Heart right ventricle (tissue), 16 donors: Measurements from ENCODE around the gene CWC15. TPM values are rescaled to one million over a fixed set of nuclear protein-coding genes. Genes with fewer than 3 reads are reported as not detected.
A peak's percentile ranks its signal among the peaks of the same experiment; 100 is the strongest.

Experiments
- ATAC-seq, 8 donors: fragments of 200-7000 bp; cut with Tn5 transposase; one replicate each; pipeline ENCODE4 v1.9.1; 2020; ENCODE audit warnings: mild to moderate bottlenecking in 8 of 8, moderate library complexity in 8 of 8, moderate number of reproducible peaks in 1 of 8
- DNase-seq, 2 donors: peaks; one replicate each; pipeline ENCODE4 v3.0.0-alpha.2; 2020
- H3K27ac ChIP-seq, 10 donors: fragments of 200-600 bp; sonication (generic) in 2 of 10; one replicate each; pipeline versions ENCODE4 v1.5.0 to v1.8.0; 2020 to 2022; ENCODE audit warnings: mild to moderate bottlenecking in 3 of 10
- H3K27me3 ChIP-seq, 7 donors: fragments of 200-600 bp; one replicate each; pipeline ENCODE4 v1.8.0; 2021 to 2022; ENCODE audit warnings: mild to moderate bottlenecking in 2 of 7
- H3K36me3 ChIP-seq, 9 donors: fragments of 200-600 bp; sonication (generic) in 1 of 9; one replicate each; pipeline versions ENCODE4 v1.5.0 to v1.8.0; 2020 to 2022; ENCODE audit warnings: mild to moderate bottlenecking in 2 of 9
- H3K4me1 ChIP-seq, 9 donors: fragments of 200-600 bp; sonication (generic) in 1 of 9; one replicate each; pipeline versions ENCODE4 v1.5.0 to v1.8.0; 2020 to 2022; ENCODE audit warnings: mild to moderate bottlenecking in 4 of 9
- H3K4me3 ChIP-seq, 10 donors: fragments of 200-600 bp; sonication (generic) in 2 of 10; one replicate each; pipeline versions ENCODE4 v1.5.0 to v1.8.0; 2020 to 2022; ENCODE audit warnings: mild to moderate bottlenecking in 7 of 10, moderate library complexity in 2 of 10
- H3K9me3 ChIP-seq, 11 donors: fragments of 200-600 bp in 10 of 11; sonication (generic) in 2 of 11; one replicate each; pipeline versions ENCODE4 v1.5.0 to v1.8.0; 2013 to 2022; ENCODE audit warnings: mild to moderate bottlenecking in 2 of 11, control low read depth in 1 of 11, moderate library complexity in 1 of 11
- WGBS, 2 donors: extraction: QIAGEN DNeasy Blood & Tissue Kit; methylation state at CpG; one replicate each; pipeline ENCODE4 v1.1.7; 2013; ENCODE audit warnings: inconsistent platforms in 1 of 2; 5-methylcytosine and 5-hydroxymethylcytosine counted together
- intact Hi-C, 10 donors: fragments of 100-400 bp; cut with DNase I; formaldehyde crosslinking; loops; one replicate each; pipeline versions ENCODE4 v1.11.1 to v1.14.2; 2022
- polyA plus RNA-seq, 2 donors: library from polyadenylated mRNA; stranded (reverse); fragments of 200-250 nt; gene quantifications; one replicate each; pipeline ENCODE4 v1.2.3, GENCODE V29; 2013
- total RNA-seq, 10 donors: library from RNA; stranded (reverse); fragmentation: NEBNext Ultra II Directional in 3 of 10; extraction: Animal tissue kit (Norgen Biotek cat#: 25700) in 3 of 10; gene quantifications; one replicate each; pipeline versions ENCODE4 v1.2.1 to v1.2.4, GENCODE V29; 2021 to 2023
- TF ChIP-seq, protein P1 (sequence below), 9 donors: fragments of 200-600 bp; sonication (generic) in 2 of 9; IDR thresholded peaks; one replicate each; pipeline versions ENCODE4 v1.5.0 to v1.8.0; 2021 to 2022; ENCODE audit warnings: antibody characterized with exemption in 9 of 9, mild to moderate bottlenecking in 5 of 9, moderate library complexity in 1 of 9
- donor health status: Arrhythmogenic right ventricular cardiomyopathy.
- donor health status: ischemic (EF 13 %, LVEDD 7.1; RV severe dilation, severe dysfunction).
- donor health status: healthy with polysubstance abuse.
- donor health status: DM: no; HTN: yes; CAD: no.
- donor health status: DM: no; HTN: no; CAD: no.
- donor health status: ischemic (EF 25% LVEDD 6.9; RV normal size, moderate dysfunction).
- donor health status: ischemic (EF 25% LVEDD 5.7; RV mildly dilated, moderate dysfunction).
- donor health status: healthy.
- donor health status: DM: yes; HTN: yes; CAD: no.
- donor health status: Ischemic cardiomyopathy.
- donor health status: ischemic (EF 35%, LVEDD 5.7; RV mildly dilated, moderate dysfunction).
- donor health status: nonischemic (EF 11% LVEDD 7.7; RV severe dilation, severe dysfunction).
- donor health status: DM: yes; HTN: yes; CAD: no.
- donor health status: PGD.
- donor health status: ischemic (EF 29% LVEDD 5.4; RV normal size, mild dysfunction).
- donor health status: nonischemic (EF 23%, LVEDD 6.1; RV moderate dilation, normal function).

CWC15 gene
- total and polyA plus RNA-seq, 12 donors = 53.1 to 196 (median 69.5) TPM

DNA sequence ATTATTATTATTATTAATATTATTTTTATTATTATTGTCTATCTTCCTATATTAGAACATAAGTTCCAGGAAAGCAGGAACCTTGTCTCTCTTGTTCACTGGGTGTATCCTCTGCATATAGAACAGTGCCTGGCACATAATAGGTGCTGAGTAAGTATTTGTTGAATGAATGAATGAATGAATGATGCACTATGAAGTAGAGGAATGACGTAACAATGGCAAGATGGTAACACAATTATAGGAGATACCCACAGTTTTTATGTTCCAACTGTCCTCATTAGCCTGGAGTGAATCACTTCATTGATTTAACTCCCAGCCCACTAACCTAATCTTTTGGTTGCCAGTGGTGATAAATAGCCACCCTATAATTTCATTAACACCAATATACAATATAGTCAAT is 2.2 kb upstream of the CWC15 start:
- intact Hi-C loops = loop anchor here in 6 of 10 donors (10.0 kb wide), 4 partner anchors 169 to 809 kb away; partner anchors contain the start of gene FAM76B (in 1 of the 6)
- TF ChIP-seq, protein P1, sequence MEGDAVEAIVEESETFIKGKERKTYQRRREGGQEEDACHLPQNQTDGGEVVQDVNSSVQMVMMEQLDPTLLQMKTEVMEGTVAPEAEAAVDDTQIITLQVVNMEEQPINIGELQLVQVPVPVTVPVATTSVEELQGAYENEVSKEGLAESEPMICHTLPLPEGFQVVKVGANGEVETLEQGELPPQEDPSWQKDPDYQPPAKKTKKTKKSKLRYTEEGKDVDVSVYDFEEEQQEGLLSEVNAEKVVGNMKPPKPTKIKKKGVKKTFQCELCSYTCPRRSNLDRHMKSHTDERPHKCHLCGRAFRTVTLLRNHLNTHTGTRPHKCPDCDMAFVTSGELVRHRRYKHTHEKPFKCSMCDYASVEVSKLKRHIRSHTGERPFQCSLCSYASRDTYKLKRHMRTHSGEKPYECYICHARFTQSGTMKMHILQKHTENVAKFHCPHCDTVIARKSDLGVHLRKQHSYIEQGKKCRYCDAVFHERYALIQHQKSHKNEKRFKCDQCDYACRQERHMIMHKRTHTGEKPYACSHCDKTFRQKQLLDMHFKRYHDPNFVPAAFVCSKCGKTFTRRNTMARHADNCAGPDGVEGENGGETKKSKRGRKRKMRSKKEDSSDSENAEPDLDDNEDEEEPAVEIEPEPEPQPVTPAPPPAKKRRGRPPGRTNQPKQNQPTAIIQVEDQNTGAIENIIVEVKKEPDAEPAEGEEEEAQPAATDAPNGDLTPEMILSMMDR (IDR thresholded peaks at IDR 0.05) = no peak
- DNase-seq (no peak), ATAC-seq (no peak)
- H3K36me3 ChIP-seq = peaks cover 0 to 16% (median 12%) of the 10 kb centered on the region in 9 donors
- no peaks in the 10 kb centered on the region for H3K9me3 ChIP-seq
- peaks cover 2 to 26% (median 15%) of the 10 kb centered on the region in 9 donors for H3K4me1 ChIP-seq
- no peaks in the 10 kb centered on the region for H3K27me3 ChIP-seq
- H3K27ac ChIP-seq = no peak overlapping the region
- 88 to 93% methylated on average over 1 of the region's 1 CpG for WGBS, 2 donors
- H3K4me3 ChIP-seq = no peak overlapping the region

DNA sequence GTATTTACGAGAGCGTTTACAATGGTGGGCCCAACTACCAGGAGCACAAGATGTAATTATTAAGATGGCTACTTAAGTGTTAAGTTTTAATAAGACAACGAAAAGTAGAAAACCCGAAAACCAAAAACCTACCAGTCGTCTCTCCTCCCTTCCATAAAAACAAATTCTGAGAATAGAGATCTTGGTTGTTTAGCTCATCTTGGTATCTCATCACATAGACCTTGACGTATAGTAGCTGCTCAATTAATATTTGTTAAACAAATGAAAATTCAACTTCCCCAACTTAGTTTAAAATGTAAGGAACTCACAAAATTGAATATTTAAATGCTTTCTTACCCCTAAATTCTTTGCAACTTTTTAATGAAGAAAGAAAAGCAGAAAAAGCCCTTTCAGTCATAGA is 822 bp upstream of the CWC15 start:
- no peak for DNase-seq
- Histone ChIP-seq H3K36me3 (peaks cover 0 to 30% (median 26%) of the 10 kb centered on the region in 9 donors), H3K27me3 (no peaks in the 10 kb centered on the region), H3K27ac (peak overlapping the region in 2 of 10 donors; percentile 56 to 87), H3K4me3 (peak overlapping the region; percentile 67 to 97 (median 84)), H3K4me1 (peaks cover 2 to 26% (median 15%) of the 10 kb centered on the region in 9 donors), H3K9me3 (no peaks in the 10 kb centered on the region)
- 47 to 52% methylated on average over 6 of the region's 6 CpGs for WGBS, 2 donors
- TF ChIP-seq, protein P1 (IDR thresholded peaks at IDR 0.05) = no peak
- intact Hi-C loops = loop anchor here in 6 of 10 donors (5.0 to 10.0 kb wide), 7 partner anchors 93 to 811 kb away; partner anchors contain the start of genes SRSF8 (in 3 of the 6) and FAM76B (in 1 of the 6)
- ATAC-seq = no peak

GRCh38 chr11:94972700-94973098 is 657 bp downstream of the CWC15 start:
- Histone ChIP-seq H3K36me3 (peaks cover 0 to 45% (median 35%) of the 10 kb centered on the region in 9 donors), H3K4me1 (peaks cover 2 to 26% (median 15%) of the 10 kb centered on the region in 9 donors), H3K9me3 (no peaks in the 10 kb centered on the region), H3K27ac (peak overlapping the region in 7 of 10 donors; percentile 66 to 88 (median 83)), H3K27me3 (no peaks in the 10 kb centered on the region), H3K4me3 (peak overlapping the region; percentile 67 to 97 (median 84))
- DNase-seq (no peak), ATAC-seq (no peak)
- TF ChIP-seq, protein P1 (IDR thresholded peaks at IDR 0.05) = no peak
- WGBS, 2 donors = 6 to 11% methylated on average over 5 of the region's 5 CpGs
- intact Hi-C loops = loop anchor here in 6 of 10 donors (5.0 to 10.0 kb wide), 7 partner anchors 95 to 812 kb away; partner anchors contain the start of genes SRSF8 (in 3 of the 6) and FAM76B (in 1 of the 6)

- Histone ChIP-seq H3K4me1 (peaks cover 2 to 20% (median 12%) of the 10 kb centered on the region in 9 donors), H3K9me3 (no peaks in the 10 kb centered on the region), H3K27me3 (no peaks in the 10 kb centered on the region), H3K36me3 (peaks cover 0 to 87% (median 65%) of the 10 kb centered on the region in 9 donors), H3K4me3 (no peak overlapping the region), H3K27ac (no peak overlapping the region)
- ATAC-seq (no peak), DNase-seq (no peak)
- intact Hi-C loops = loop anchor here in 5 of 10 donors (5.0 to 10.0 kb wide), 2 partner anchors 344 to 346 kb away; no protein-coding TSS in a partner anchor
- TF ChIP-seq, protein P1 (IDR thresholded peaks at IDR 0.05) = peak; percentile 16 to 67 (median 54)
- 93 to 96% methylated on average over 1 of the region's 1 CpG for WGBS, 2 donors
Measured at GRCh38 chr11:94968334-94968958, 4.9 kb downstream of the CWC15 start.
